Measurements from ENCODE around the gene LRRK1.

Gene LRRK1

DNA sequence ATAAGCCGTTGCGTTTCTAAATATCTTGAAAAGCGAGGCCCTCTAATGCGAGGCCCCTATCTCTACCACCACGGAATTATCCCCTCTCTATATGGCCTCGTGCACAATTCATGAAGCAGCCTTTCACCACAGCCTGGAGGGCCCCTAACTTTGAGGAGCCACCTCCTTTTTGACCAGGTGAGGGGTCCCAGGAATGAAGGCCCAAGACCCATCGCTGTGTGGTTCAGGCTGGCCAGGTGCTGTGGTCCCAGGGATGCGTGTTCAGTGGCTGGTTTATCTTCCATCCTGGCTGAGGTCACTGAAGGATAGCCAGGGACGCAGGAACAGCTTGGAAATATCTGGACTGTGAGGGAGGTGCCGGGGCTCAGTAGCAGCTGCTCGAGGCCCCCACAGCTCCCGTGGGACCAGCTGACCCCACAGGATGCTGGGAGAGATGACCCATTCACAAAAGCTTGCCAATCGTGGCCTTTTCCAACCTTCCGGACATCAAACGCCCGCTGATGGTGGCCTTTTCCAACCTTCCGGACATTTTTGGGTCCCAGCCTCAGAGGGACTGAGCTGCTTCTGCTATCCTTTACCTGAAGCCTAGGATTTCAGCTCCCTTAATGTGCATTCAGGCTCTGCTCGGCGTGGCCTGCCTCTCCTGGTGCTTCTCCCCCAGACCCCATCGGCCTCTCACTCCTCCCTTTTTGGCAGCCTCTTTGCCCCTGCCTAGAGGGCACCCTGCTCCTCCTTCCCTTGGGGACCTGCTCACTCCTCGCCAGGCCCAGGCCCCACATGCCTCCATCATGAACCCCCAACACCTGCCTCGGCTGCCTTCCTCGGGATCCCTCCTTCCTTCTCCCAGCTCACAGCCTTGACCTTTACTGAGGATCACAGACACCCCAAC is 191.8 kb downstream of the LRRK1 start:
- TF ChIP-seq CTCF (IDR thresholded peaks at IDR 0.05; ENCODE audit: borderline replicate concordance, control extremely low read depth, extremely low read depth, insufficient read depth, missing control alignments), result no peak
- DNase-seq (ENCODE audit: low spot score), result no peak
- in situ Hi-C loops (cut with MboI; ENCODE audit: low sequenced_read_pairs, unreplicated experiment), result no loop called here

GRCh38 chr15:101111570-101112262 is 192.6 kb downstream of the LRRK1 start:
- TF ChIP-seq CTCF (IDR thresholded peaks at IDR 0.05; ENCODE audit: borderline replicate concordance, control extremely low read depth, extremely low read depth, insufficient read depth, missing control alignments), result no peak
- in situ Hi-C loops (cut with MboI; ENCODE audit: low sequenced_read_pairs, unreplicated experiment), result no loop called here

DNA sequence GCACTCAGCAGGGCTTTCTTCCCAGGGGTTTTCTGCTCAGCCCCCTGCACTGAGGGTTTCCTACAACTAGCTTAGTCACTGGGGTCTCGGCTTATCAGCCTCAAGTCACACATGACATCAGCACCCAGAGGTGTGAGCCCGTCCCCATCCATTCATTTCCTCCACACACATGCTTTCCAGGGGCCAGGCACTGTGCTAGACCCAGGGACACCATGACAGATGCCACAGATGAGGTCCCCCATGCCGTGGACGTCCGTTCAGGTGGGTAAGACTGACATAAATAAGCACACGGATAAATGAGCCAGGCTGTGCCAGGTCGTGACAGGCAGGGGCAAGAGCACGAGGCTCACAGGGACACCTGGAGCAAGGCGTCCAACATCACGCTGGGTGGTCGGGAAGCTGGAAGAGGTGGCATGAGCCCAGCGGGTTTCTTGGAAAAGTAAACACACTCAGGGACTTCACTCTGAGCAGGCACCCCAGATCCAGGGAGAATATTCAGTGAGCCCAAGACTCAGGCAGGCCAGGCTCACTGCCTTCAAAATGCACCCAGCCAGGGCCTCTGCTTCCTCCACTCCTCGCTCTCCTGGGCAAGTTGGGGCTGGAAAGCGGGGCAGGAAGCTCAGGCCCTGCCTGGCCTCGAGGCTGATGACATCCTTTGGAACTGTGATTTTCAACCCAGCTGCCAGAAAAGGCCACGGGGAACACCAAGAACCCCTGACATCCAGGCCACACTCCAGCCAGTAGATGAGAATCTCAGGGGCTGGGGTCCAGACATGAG is 193.4 kb downstream of the LRRK1 start:
- in situ Hi-C loops (cut with MboI; ENCODE audit: low sequenced_read_pairs, unreplicated experiment), result no loop called here
- no peak for DNase-seq (ENCODE audit: low spot score)
- no peak for TF ChIP-seq CTCF (IDR thresholded peaks at IDR 0.05; ENCODE audit: borderline replicate concordance, control extremely low read depth, extremely low read depth, insufficient read depth, missing control alignments)

More at GRCh38 chr15:101111570-101112262, 192.6 kb downstream of the LRRK1 start:
- DNase-seq (ENCODE audit: low spot score), result no peak

GRCh38 chr15:101113114-101114005 is 194.2 kb downstream of the LRRK1 start:
- TF ChIP-seq CTCF (IDR thresholded peaks at IDR 0.05; ENCODE audit: borderline replicate concordance, control extremely low read depth, extremely low read depth, insufficient read depth, missing control alignments), result no peak
- in situ Hi-C loops (cut with MboI; ENCODE audit: low sequenced_read_pairs, unreplicated experiment), result no loop called here
- DNase-seq (ENCODE audit: low spot score), result no peak

DNA sequence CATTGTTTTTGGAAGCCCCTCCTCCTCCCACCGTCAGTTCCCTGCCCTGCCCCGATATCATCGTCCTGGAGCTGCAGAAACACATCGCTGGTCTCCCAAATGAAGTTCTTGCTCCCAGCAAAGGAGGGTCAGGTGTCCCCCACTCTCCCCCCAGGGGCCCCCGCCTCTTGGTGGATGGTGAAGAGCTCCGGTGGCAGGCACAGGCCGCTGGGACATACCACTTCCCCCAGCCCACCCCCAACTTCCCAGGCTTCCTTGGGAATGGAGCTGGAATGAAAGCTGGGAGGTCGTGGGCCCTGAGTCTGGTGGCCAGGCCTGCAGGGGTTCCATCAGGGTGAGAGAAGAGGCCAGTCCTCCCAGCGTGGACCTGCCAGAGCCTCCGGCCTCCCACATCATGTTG is 195.0 kb downstream of the LRRK1 start:
- no peak for DNase-seq (ENCODE audit: low spot score)
- in situ Hi-C loops (cut with MboI; ENCODE audit: low sequenced_read_pairs, unreplicated experiment), result no loop called here
- TF ChIP-seq CTCF (IDR thresholded peaks at IDR 0.05; ENCODE audit: borderline replicate concordance, control extremely low read depth, extremely low read depth, insufficient read depth, missing control alignments), result no peak

Data from GM13976 (cell line).